CD4-positive, alpha-beta T cell treated with Interleukin-21 for 1 hour (primary cell): Measurements from ENCODE around the gene EPC2.
"Not testable (repeated sequence)": the region's sequence is repeated elsewhere in the genome, so short reads cannot be mapped to it uniquely, and the experiment has no call there.

Experiments
- DNase-seq: peaks from one replicate; pipeline ENCODE4 v3.0.0-alpha.2; 2020

EPC2 gene

GRCh38 chr2:148642891-148643416, 1.6 kb upstream of the EPC2 start:
- no peak for DNase-seq

DNA sequence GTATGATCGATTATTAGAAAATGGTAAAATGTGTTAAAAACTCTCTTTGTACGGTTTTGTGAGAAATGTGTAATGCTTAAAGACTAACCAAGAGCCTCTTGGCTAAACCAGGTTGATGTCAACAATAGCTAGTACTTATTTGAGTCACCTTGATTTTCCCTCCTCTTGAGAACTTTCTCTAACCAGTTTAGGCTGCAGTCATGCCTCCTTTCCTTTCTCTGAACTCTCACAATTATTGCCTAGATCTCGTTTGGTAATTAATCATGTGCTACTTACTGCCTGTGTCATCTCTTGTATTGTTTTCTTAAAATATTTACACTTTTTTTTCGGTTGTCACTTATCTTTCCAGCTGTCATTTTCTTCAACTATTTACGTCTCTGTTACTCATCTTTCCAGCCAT, 1.1 kb upstream of the EPC2 start:
- DNase-seq = peak; percentile 5

DNA sequence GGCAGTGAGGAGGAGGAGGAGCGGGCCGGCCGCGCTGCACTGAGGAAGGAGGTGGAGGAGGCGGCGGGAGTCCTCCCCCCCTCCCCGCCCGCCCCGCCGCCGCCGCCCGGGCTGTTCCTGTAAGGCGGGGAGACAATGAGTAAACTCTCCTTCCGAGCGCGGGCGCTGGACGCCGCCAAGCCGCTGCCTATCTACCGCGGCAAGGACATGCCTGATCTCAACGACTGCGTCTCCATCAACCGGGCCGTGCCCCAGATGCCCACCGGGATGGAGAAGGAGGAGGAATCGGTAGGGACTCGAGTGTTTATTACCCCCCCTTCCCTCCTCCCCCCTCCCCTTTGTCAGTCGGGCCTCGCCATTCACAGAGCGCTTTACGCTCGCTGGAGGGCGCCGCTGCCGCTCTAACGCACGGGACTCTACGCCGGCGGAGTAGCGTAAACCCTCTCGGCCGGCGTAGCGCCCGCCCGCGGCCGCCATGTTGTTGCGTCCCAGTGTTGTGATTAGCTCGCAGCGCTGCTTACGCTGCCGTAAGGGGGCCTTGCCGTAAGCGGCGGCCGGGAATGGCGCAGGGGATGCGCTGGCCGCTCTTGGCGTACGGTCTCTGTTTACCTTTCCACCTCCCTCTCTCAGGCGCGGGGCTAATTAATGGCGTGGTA, 460 bp downstream of the EPC2 start:
- peak; percentile 95 for DNase-seq

- peak; percentile 92 for DNase-seq
These were observed 1.1 kb downstream of the EPC2 start for GRCh38 chr2:148645539-148646230.

GRCh38 chr2:148646231-148646559, 1.6 kb downstream of the EPC2 start:
- DNase-seq = no peak

DNA sequence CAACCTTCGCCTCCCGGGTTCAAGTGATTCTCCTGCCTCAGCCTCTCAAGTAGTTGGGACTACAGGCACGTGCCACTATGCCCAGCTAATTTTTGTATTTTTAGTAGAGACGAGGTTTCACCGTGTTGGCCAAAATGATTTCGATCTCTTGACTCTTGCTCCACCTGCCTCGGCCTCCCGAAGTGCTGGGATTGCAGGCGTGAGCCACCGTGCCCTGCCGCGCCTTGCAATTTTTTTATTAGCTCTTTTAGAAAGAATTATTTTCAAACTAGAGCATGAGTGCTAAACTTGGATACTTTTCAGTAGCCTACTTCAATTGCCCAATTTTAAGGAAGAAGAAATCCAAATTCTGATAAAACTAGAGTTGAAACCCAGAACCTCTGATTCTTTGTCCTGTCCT, 3.2 kb downstream of the EPC2 start:
- not testable (repeated sequence) for DNase-seq

DNA sequence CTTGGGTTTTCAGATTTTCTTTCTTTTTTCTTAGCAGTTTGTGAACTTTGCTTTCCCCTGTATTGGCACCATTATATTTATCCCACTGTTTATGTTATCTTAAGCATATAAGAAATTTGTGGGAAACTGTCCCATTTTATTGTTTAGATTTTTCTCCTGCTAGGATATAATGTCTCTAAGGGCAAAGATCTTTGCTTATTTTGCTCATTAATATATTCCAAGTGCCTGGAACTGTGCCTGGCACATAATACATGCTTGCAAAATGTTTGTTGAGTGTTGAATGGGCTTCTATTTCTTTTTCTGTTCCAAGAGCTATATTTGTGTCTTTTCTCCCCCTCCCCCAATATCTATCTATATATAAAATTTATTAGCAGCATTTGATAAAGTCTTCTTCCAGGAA, 5.4 kb downstream of the EPC2 start:
- no peak for DNase-seq

DNA sequence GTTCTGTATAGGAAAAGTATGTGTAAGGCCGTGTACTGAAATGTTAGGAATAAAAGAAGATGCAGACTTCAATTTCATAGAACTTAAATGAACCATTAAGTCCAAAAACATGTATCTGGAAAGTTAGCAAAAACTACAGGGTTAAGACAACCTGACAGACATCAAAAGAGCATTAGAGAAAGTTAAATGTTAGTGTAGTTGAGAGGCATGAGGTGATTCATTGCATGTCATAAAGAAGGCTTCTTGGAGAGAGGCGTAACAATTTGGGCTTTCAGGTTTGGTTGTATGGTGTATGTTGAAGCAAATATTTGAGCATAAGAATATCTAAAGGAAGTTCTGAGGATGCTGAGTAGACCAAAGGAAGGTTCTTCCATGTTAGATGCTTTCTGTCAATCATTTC, 6.3 kb downstream of the EPC2 start:
- DNase-seq = no peak

DNA sequence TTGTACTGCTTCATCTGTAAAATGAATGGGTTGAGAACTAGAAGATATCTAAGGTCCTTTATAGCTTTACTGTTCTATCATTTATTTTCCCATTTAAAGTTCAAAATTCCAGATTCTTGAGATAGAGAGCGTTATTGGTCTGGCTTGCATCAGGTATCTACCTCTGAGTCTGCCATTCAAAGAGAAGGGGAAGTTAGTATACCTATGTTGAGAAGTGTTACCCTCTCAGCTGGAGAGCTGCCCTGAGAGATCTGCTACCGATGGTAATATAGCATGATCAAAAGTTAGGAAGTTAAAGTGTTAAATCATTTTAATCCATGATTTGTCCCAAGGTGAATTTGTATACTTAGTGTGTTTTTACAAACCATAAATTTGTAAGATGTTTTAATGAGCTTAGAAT, 7.4 kb downstream of the EPC2 start:
- no peak for DNase-seq

DNA sequence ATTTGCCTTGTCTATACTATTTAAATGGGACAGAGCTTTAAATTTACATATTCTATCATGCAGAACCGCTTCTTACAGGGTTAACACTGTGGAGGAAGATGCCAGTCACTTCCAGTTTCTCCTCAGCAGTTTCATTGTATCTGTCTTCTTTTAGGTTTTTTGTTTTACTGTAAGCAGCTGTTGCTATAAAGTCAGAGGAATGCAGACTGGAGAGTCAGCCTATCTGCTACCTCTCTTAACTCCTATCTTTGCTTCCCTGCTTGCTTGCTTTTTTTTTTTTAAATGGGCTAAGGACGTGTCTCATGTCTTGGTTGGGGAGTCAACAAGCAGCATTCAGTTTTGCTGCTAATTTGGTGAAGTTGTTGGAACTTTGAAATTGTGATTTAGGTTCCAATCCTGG, 8.9 kb downstream of the EPC2 start:
- no peak for DNase-seq

- no peak for DNase-seq
These were observed 9.9 kb downstream of the EPC2 start for GRCh38 chr2:148654435-148654834.

DNA sequence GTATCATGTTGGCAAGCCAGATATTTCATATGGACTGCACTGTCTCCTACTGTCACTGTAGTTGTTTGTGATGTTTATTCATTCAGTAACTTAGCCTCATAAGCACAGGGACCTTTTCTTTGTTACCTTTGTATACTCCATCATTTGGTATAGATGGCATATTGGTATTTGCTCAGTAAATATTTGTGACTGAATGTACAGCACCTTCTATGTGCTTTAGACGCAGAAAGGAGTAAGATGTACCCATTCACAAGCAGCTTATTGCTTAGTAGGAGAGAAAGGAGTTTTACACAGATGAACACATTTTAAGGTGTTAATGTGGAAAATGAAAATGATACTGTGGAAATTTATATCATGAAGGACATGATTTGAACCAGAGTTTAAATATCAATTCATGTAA, 12.0 kb downstream of the EPC2 start:
- no peak for DNase-seq

GRCh38 chr2:148658807-148659722, 14.5 kb downstream of the EPC2 start:
- peak; percentile 62 for DNase-seq

GRCh38 chr2:148660999-148661398, 16.4 kb downstream of the EPC2 start:
- DNase-seq = peak; percentile 12

GRCh38 chr2:148662332-148662731, 17.8 kb downstream of the EPC2 start:
- not testable (repeated sequence) for DNase-seq

DNA sequence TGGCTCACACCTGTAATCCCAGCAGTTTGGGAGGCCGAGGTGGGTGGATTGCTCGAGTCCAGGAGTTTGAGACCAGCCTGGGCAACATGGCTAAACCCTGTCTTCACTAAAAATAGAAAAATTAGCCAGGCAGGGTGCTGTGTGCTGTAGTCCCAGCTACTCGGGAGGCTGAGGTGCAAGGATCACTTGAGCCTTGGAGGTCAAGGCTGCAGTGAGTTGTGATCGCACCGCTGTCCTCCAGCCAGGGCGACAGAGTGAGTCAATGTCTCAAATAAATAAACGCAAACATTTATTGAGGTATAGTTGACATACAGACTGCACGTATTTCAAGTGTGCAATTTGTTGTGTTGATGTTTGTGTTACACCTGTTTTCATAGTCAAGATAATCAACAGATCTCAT, 19.7 kb downstream of the EPC2 start:
- no peak for DNase-seq

- DNase-seq = no peak
These were observed 22.0 kb downstream of the EPC2 start for GRCh38 chr2:148666555-148666954.

- no peak for DNase-seq
These were observed 22.7 kb downstream of the EPC2 start for GRCh38 chr2:148667113-148667836.

DNA sequence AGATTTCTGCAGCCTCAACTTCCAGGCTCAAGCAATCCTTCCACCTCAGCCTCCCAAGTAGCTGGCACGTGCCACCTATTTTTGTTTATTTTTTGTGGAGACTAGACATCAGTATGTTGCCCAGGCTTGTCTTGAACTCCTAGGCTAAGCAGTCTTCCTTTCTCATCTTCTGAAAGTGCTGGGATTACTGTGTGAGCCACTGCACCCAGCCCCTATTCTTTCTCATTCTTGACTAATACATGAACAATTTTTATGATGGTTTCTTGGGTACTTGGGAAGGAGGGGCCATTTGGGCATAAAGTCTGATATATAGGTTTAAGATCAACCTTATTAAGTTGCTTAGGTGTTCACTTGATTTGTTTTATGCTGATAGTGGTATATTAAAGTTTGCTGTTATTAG, 26.2 kb downstream of the EPC2 start:
- DNase-seq = no peak

GRCh38 chr2:148674063-148675020, 29.8 kb downstream of the EPC2 start:
- peak; percentile 59 for DNase-seq

- DNase-seq = no peak
These were observed 31.2 kb downstream of the EPC2 start for GRCh38 chr2:148675708-148676107.
